IMR-90 (cell line): Measurements from ENCODE around the gene PRR22. TPM values are rescaled to one million over a fixed set of nuclear protein-coding genes. Genes with fewer than 3 reads are reported as not detected.

ENCODE experiments used
- ATAC-seq: fragments of 200-7000 bp; cut with Tn5 transposase; 2 replicates; pipeline ENCODE4 v1.9.1; 2020; ENCODE audit warnings: low read depth, mild to moderate bottlenecking, moderate library complexity
- BruUV-seq: library from RNA; stranded (reverse); fragments of 400-500 nt; replicated peaks from 2 replicates; lab custom pipeline; 2021; lab: Mats Ljungman, UMichigan
- CTCF ChIA-PET: fragments of 300-600 bp; formaldehyde crosslinking; extraction: SDS; loops from one replicate; lab custom pipeline; 2021; ENCODE audit warnings: antibody characterized with exemption; lab: Yijun Ruan, JAX
- POLR2A ChIA-PET: fragments of 300-600 bp; sonication (Branson Sonifier 250); formaldehyde crosslinking; loops from one replicate; lab custom pipeline; 2022; ENCODE audit warnings: antibody characterized with exemption; ENCODE audit not compliant: unreplicated experiment; lab: Charles Lee
- DNase-seq: peaks from one replicate; pipeline ENCODE4 v3.0.0; 2013
- H2AFZ ChIP-seq: replicated peaks from 2 replicates; pipeline ENCODE3; 2013; ENCODE audit warnings: low read length, mild to moderate bottlenecking; ENCODE audit not compliant: poor library complexity
- H2AK5ac ChIP-seq: 2 replicates; pipeline ENCODE4 v1.6.1; 2013; ENCODE audit warnings: low read depth, low read length, inconsistent platforms
- H2AK9ac ChIP-seq: replicated peaks from 2 replicates; pipeline ENCODE3; 2013; ENCODE audit warnings: mild to moderate bottlenecking, low read depth, low read length, moderate library complexity; ENCODE audit not compliant: poor library complexity
- H2BK120ac ChIP-seq: 2 replicates; pipeline ENCODE4 v1.6.1; 2013; ENCODE audit warnings: low read depth, low read length, inconsistent platforms
- H2BK15ac ChIP-seq: 3 replicates; pipeline ENCODE4 v1.6.1; 2013; ENCODE audit warnings: low read depth, low read length, inconsistent platforms
- H2BK20ac ChIP-seq: 2 replicates; pipeline ENCODE4 v1.6.1; 2013; ENCODE audit warnings: low read depth, mild to moderate bottlenecking, inconsistent platforms, low read length, moderate library complexity
- H2BK5ac ChIP-seq: 2 replicates; pipeline ENCODE4 v1.6.1; 2013; ENCODE audit warnings: mild to moderate bottlenecking, low read depth, low read length, inconsistent platforms; ENCODE audit not compliant: poor library complexity, severe bottlenecking
- H3K14ac ChIP-seq: replicated peaks from 2 replicates; pipeline ENCODE4 v1.6.1; 2013; ENCODE audit warnings: low read depth, low read length, inconsistent platforms
- H3K18ac ChIP-seq: 2 replicates; pipeline ENCODE4 v1.6.1; 2013; ENCODE audit warnings: low read depth, low read length, control low read depth
- H3K23ac ChIP-seq: 2 replicates; pipeline ENCODE4 v1.6.1; 2013; ENCODE audit warnings: low read depth, low read length, inconsistent platforms
- H3K27ac ChIP-seq: 2 replicates; pipeline ENCODE4 v1.5.1; 2013; ENCODE audit warnings: mild to moderate bottlenecking, control low read depth, low read length; ENCODE audit not compliant: insufficient read depth
- H3K27me3 ChIP-seq: 2 replicates; pipeline ENCODE4 v1.6.1; 2013; ENCODE audit warnings: low read length; ENCODE audit not compliant: control insufficient read depth, insufficient read depth
- H3K36me3 ChIP-seq: 2 replicates; pipeline ENCODE4 v1.6.1; 2013; ENCODE audit warnings: low read length, mixed read lengths; ENCODE audit not compliant: control insufficient read depth, insufficient read depth
- H3K4ac ChIP-seq: 2 replicates; pipeline ENCODE4 v1.6.1; 2013; ENCODE audit warnings: low read depth, low read length, inconsistent platforms
- H3K4me1 ChIP-seq: 2 replicates; pipeline ENCODE4 v1.6.1; 2013; ENCODE audit warnings: low read length, mixed read lengths; ENCODE audit not compliant: control insufficient read depth, insufficient read depth
- H3K4me2 ChIP-seq: 2 replicates; pipeline ENCODE4 v1.6.1; 2013; ENCODE audit warnings: low read depth, mild to moderate bottlenecking, control low read depth, low read length, moderate library complexity
- H3K4me3 ChIP-seq: 2 replicates; pipeline ENCODE4 v1.5.1; 2013; ENCODE audit warnings: low read depth, mild to moderate bottlenecking, control low read depth, low read length, moderate library complexity; ENCODE audit not compliant: insufficient read depth
- H3K56ac ChIP-seq: 2 replicates; pipeline ENCODE4 v1.6.1; 2013; ENCODE audit warnings: low read length, inconsistent platforms; ENCODE audit not compliant: insufficient read depth; ENCODE audit errors: extremely low read depth
- H3K79me1 ChIP-seq, 2 experiments: 2 replicates each; pipeline ENCODE4 v1.6.1; 2013; ENCODE audit warnings: low read length in 2 of 2, inconsistent platforms in 1 of 2, low read depth in 1 of 2
- H3K9ac ChIP-seq: 2 replicates; pipeline ENCODE4 v1.6.1; 2013; ENCODE audit warnings: low read depth, low read length, control low read depth
- H3K9me1 ChIP-seq: 2 replicates; pipeline ENCODE4 v1.6.1; 2013; ENCODE audit warnings: low read length, inconsistent platforms; ENCODE audit not compliant: insufficient read depth
- H3K9me3 ChIP-seq: 2 replicates; pipeline ENCODE4 v1.6.1; 2013; ENCODE audit warnings: low read length; ENCODE audit not compliant: control insufficient read depth, insufficient read depth
- H4K20me1 ChIP-seq: 2 replicates; pipeline ENCODE4 v1.6.1; 2013; ENCODE audit warnings: low read length, inconsistent platforms; ENCODE audit not compliant: insufficient read depth
- H4K5ac ChIP-seq: 2 replicates; pipeline ENCODE4 v1.6.1; 2013; ENCODE audit warnings: mild to moderate bottlenecking, low read depth, low read length, control low read depth
- H4K8ac ChIP-seq, 2 experiments: 2 replicates each; pipeline ENCODE4 v1.6.1; 2013; ENCODE audit warnings: low read depth in 2 of 2, low read length in 2 of 2, control low read depth in 1 of 2, inconsistent platforms in 1 of 2
- H4K91ac ChIP-seq: 2 replicates; pipeline ENCODE4 v1.6.1; 2013; ENCODE audit warnings: low read depth, low read length, inconsistent platforms; ENCODE audit not compliant: insufficient read depth
- BHLHE40 ChIP-seq: fragments of 150-350 bp; IDR thresholded peaks from 2 replicates; pipeline ENCODE4 v1.6.1; 2016; ENCODE audit warnings: mild to moderate bottlenecking, low read depth, low read length
- CEBPB ChIP-seq: IDR thresholded peaks from 2 replicates; pipeline ENCODE4 v1.6.1; 2012; ENCODE audit warnings: low read depth, low read length, improper control_type of control experiment
- CHD1 ChIP-seq: IDR thresholded peaks from 2 replicates; pipeline ENCODE4 v1.6.1; 2012; ENCODE audit warnings: low read depth, low read length, improper control_type of control experiment
- CTCF ChIP-seq: conservative IDR thresholded peaks from 2 replicates; pipeline ENCODE4 v1.5.1; 2012; ENCODE audit warnings: mild to moderate bottlenecking, low read depth, low read length, improper control_type of control experiment
- ELK1 ChIP-seq: fragments of 150-350 bp; IDR thresholded peaks from 2 replicates; pipeline ENCODE4 v1.6.1; 2016; ENCODE audit warnings: low read depth, mild to moderate bottlenecking, low read length, moderate library complexity, borderline replicate concordance
- FOS ChIP-seq: fragments of 150-350 bp; IDR thresholded peaks from 2 replicates; pipeline ENCODE4 v1.6.1; 2016; ENCODE audit warnings: low read depth, low read length
- MAFK ChIP-seq: IDR thresholded peaks from 2 replicates; pipeline ENCODE4 v1.6.1; 2012; ENCODE audit warnings: low read depth, low read length, improper control_type of control experiment
- MAZ ChIP-seq: IDR thresholded peaks from 2 replicates; pipeline ENCODE4 v1.6.1; 2012; ENCODE audit warnings: low read depth, mild to moderate bottlenecking, low read length, improper control_type of control experiment, moderate library complexity, borderline replicate concordance
- MXI1 ChIP-seq: IDR thresholded peaks from 2 replicates; pipeline ENCODE4 v1.6.1; 2012; ENCODE audit warnings: low read depth, mild to moderate bottlenecking, low read length, moderate library complexity, borderline replicate concordance
- NFE2L2 ChIP-seq: fragments of 150-350 bp; IDR thresholded peaks from 2 replicates; pipeline ENCODE4 v1.6.1; 2016; ENCODE audit warnings: low read depth, mild to moderate bottlenecking, low read length
- POLR2A ChIP-seq: IDR thresholded peaks from 2 replicates; pipeline ENCODE4 v1.6.1; 2012; ENCODE audit warnings: mild to moderate bottlenecking, low read depth, low read length
- RAD21 ChIP-seq: IDR thresholded peaks from 2 replicates; pipeline ENCODE4 v1.6.1; 2012; ENCODE audit warnings: low read length, improper control_type of control experiment
- RCOR1 ChIP-seq: IDR thresholded peaks from 2 replicates; pipeline ENCODE4 v1.6.1; 2012; ENCODE audit warnings: mild to moderate bottlenecking, low read length, improper control_type of control experiment; ENCODE audit not compliant: insufficient replicate concordance
- RFX5 ChIP-seq: IDR thresholded peaks from 2 replicates; pipeline ENCODE4 v1.8.0; 2012; ENCODE audit warnings: low read depth, mild to moderate bottlenecking, low read length, moderate library complexity
- SMC3 ChIP-seq: fragments of 150-350 bp; IDR thresholded peaks from 2 replicates; pipeline ENCODE4 v1.6.1; 2016; ENCODE audit warnings: low read depth, mild to moderate bottlenecking, antibody characterized with exemption, low read length, moderate library complexity
- USF2 ChIP-seq: fragments of 150-350 bp; IDR thresholded peaks from 2 replicates; pipeline ENCODE4 v1.6.1; 2017; ENCODE audit warnings: mild to moderate bottlenecking, antibody characterized with exemption, low read length, low read depth
- WGBS, 2 experiments: methylation state at CpG; one replicate each; pipeline versions ENCODE4 v1.1.5 to v1.1.7; 2013; ENCODE audit warnings: missing lambda C conversion rate in 2 of 2; ENCODE audit not compliant: insufficient read length in 1 of 2; ENCODE audit errors: extremely low coverage in 2 of 2; 5-methylcytosine and 5-hydroxymethylcytosine counted together
- dilution Hi-C: fragments of 300-500 bp; cut with HindIII; formaldehyde crosslinking; loops from one replicate; pipeline ENCODE4 v1.14.3; 2018; ENCODE audit warnings: low sequenced_read_pairs; ENCODE audit not compliant: unreplicated experiment
- in situ Hi-C: fragments of 300-500 bp; cut with MboI; formaldehyde crosslinking; loops from 3 replicates; pipeline ENCODE4 v1.14.3; 2019; ENCODE audit warnings: low sequenced_read_pairs, inconsistent platforms, mixed read lengths
- intact Hi-C: fragments of 100-400 bp; cut with micrococcal nuclease; formaldehyde crosslinking; loops from 2 replicates; pipeline ENCODE4 v1.10.0; 2022
- polyA plus RNA-seq, 3 experiments: library from polyadenylated mRNA; depleted of rRNA; stranded (reverse); fragments of >200 nt; gene quantifications; 2 replicates each; pipeline ENCODE4 v1.2.3, GENCODE V29; 2012; ENCODE audit warnings: low replicate concordance in 1 of 3
- total RNA-seq: library from RNA; depleted of rRNA; stranded (reverse); fragments of >200 nt; gene quantifications from 2 replicates; pipeline ENCODE4 v1.2.3, GENCODE V29; 2012

The PRR22 gene
- total and polyA plus RNA-seq, 2 of the 4 experiments (the other 2 are of a cell fraction) = 0.92 TPM; not detected in 1

- CTCF ChIA-PET = no interaction called here
Observed at GRCh38 chr19:5788422-5788821, 3.9 kb upstream of the PRR22 start.

More at GRCh38 chr19:5788422-5788821, 3.9 kb upstream of the PRR22 start:
- H3K79me1 ChIP-seq = peaks cover 0 to 11% of the 10 kb centered on the region in 2 experiments; a peak in 2 of 4 replicates
- no peak overlapping the region for H2AFZ ChIP-seq
- H4K5ac ChIP-seq = no peak overlapping the region
- ATAC-seq (no peak), DNase-seq (no peak)
- POLR2A ChIA-PET = no interaction called here
- H2BK20ac ChIP-seq = no peak overlapping the region
- no peak for TF ChIP-seq BHLHE40
- TF ChIP-seq MAZ = no peak
- TF ChIP-seq RAD21 = no peak
- TF ChIP-seq CEBPB = no peak
- TF ChIP-seq FOS = no peak
- no peak for TF ChIP-seq CTCF
- TF ChIP-seq RFX5 = no peak
- TF ChIP-seq SMC3 = no peak
- TF ChIP-seq CHD1 = no peak
- no peak for TF ChIP-seq USF2
- TF ChIP-seq MAFK = no peak
- TF ChIP-seq ELK1 = no peak
- TF ChIP-seq POLR2A = no peak
- TF ChIP-seq MXI1 = no peak
- TF ChIP-seq NFE2L2 = no peak
- no peak for TF ChIP-seq RCOR1
- dilution Hi-C loops (no loop called here), in situ Hi-C loops (no loop called here), intact Hi-C loops (no loop called here)
- no peak overlapping the region for H2AK5ac ChIP-seq
- no peak overlapping the region for H3K23ac ChIP-seq
- H4K91ac ChIP-seq = no peak overlapping the region
- no peaks in the 10 kb centered on the region for H3K9me3 ChIP-seq
- 100% methylated on average over 1 of the region's 5 CpGs; no CpG with 5 or more reads in 1 of the 2 experiments for WGBS, 2 experiments
- peaks cover 47% of the 10 kb centered on the region for H3K36me3 ChIP-seq
- no TSS peak for BruUV-seq
- H3K9me1 ChIP-seq = 0 out of 2 replicates have a peak, but pooled peaks cover 3% of the 10 kb centered on the region
- H3K4me3 ChIP-seq = no peak overlapping the region
- no peak overlapping the region for H2BK120ac ChIP-seq
- peak overlapping the region; percentile 50 for H2AK9ac ChIP-seq
- H3K27me3 ChIP-seq = no peaks in the 10 kb centered on the region
- 0 out of 2 replicates have a peak, but pooled peaks cover 2% of the 10 kb centered on the region for H3K4me1 ChIP-seq
- H3K56ac ChIP-seq = no peak overlapping the region
- H4K20me1 ChIP-seq = peaks cover 7% of the 10 kb centered on the region
- no peak overlapping the region for H2BK5ac ChIP-seq
- no peak overlapping the region for H3K18ac ChIP-seq
- H3K9ac ChIP-seq = no peak overlapping the region
- no peak overlapping the region for H3K27ac ChIP-seq
- no peak overlapping the region for H2BK15ac ChIP-seq
- H4K8ac ChIP-seq = no peak overlapping the region
- no peak overlapping the region for H3K14ac ChIP-seq
- no peak overlapping the region for H3K4me2 ChIP-seq
- no peak overlapping the region for H3K4ac ChIP-seq
